Coronary artery (tissue), 2 donors: Measurements from ENCODE around the gene SLC26A4.

Experiments
- DNase-seq: peaks from one replicate; pipeline ENCODE4 v3.0.0-alpha.2; 2017; ENCODE audit warnings: low spot score
- H3K27ac ChIP-seq, 2 donors: fragments of 200-600 bp; sonication (generic); one replicate each; pipeline ENCODE4 v1.5.1; 2016 to 2019
- H3K4me3 ChIP-seq: fragments of 200-600 bp; sonication (generic); 2 replicates; pipeline ENCODE4 v1.5.1; 2016; ENCODE audit warnings: mild to moderate bottlenecking, moderate library complexity
- TF ChIP-seq, protein P1 (sequence below): fragments of 200-600 bp; sonication (generic); IDR thresholded peaks from one replicate; pipeline ENCODE4 v1.5.1; 2019; ENCODE audit warnings: antibody characterized with exemption

The SLC26A4 gene

DNA sequence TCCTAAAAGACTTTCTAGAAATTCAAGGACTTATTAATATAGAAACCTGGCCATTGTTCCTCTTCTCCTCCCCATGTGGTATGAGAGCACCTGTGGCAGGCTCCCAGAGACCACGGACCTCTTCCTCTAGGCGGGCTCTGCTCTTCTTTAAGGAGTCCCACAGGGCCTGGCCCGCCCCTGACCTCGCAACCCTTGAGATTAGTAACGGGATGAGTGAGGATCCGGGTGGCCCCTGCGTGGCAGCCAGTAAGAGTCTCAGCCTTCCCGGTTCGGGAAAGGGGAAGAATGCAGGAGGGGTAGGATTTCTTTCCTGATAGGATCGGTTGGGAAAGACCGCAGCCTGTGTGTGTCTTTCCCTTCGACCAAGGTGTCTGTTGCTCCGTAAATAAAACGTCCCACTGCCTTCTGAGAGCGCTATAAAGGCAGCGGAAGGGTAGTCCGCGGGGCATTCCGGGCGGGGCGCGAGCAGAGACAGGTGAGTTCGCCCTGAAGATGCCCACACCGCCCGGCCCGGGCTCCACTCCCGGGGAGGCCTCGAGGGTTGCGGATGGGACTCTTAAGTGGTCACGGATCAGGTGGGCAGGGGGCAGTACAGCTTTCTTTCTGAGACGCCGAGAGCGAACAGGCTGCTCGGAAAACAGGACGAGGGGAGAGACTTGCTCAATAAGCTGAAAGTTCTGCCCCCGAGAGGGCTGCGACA is at the start of gene SLC26A4:
Gene SLC26A4, plus strand, starts transcription at position 448 of the 700 bp plus-strand sequence. CDS start 814 bp downstream, outside the sequence.
- Histone ChIP-seq H3K27ac (no peak within 1 kb of the TSS), H3K4me3 (peak within 1 kb of the TSS; percentile 77)
- TF ChIP-seq, protein P1, sequence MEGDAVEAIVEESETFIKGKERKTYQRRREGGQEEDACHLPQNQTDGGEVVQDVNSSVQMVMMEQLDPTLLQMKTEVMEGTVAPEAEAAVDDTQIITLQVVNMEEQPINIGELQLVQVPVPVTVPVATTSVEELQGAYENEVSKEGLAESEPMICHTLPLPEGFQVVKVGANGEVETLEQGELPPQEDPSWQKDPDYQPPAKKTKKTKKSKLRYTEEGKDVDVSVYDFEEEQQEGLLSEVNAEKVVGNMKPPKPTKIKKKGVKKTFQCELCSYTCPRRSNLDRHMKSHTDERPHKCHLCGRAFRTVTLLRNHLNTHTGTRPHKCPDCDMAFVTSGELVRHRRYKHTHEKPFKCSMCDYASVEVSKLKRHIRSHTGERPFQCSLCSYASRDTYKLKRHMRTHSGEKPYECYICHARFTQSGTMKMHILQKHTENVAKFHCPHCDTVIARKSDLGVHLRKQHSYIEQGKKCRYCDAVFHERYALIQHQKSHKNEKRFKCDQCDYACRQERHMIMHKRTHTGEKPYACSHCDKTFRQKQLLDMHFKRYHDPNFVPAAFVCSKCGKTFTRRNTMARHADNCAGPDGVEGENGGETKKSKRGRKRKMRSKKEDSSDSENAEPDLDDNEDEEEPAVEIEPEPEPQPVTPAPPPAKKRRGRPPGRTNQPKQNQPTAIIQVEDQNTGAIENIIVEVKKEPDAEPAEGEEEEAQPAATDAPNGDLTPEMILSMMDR: no peak
- DNase-seq: peak; percentile 74

DNA sequence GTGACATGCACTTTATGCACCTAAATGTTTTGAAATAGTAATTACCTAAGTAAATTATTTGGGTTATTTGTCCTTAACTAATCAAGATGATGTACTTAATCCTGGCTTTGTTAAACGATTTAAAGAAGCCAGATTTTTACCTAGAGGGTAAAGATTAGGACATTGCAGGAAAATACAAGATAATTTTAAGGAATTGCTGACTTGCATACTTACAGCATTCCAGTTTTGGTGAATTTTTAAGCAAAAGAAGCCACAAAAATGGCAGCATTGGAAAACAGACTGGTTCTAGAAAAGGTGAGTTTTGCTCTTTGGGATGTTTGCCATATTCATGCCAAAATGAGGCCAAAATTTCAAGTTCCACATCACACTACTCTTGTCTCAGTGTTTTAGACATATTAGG is 47.2 kb upstream of the SLC26A4 start:
- no peak overlapping the region for H3K4me3 ChIP-seq
- TF ChIP-seq, protein P1: no peak
- no peak for DNase-seq
- no peak overlapping the region for H3K27ac ChIP-seq

DNA sequence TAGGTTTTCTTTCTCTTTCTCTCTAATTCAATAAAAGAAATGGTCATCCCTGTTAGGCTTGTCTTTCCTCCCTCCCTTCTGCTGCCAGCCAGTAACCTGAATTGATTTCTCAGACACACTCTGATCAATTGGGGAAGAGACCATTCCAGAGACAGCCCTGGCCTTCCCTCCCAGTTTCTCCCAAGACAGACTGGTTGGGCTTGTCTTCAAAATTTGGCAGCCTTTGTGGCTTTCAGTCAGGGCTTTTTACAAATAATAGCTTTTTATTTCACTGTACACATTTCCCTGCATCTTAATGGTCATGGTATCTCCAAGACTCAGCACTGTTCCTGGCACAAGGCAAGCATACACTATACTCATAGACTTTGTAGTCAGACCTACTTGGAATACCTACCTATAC is 46.7 kb upstream of the SLC26A4 start:
- DNase-seq: no peak
- TF ChIP-seq, protein P1: no peak
- Histone ChIP-seq H3K4me3 (no peak overlapping the region), H3K27ac (no peak overlapping the region)

DNA sequence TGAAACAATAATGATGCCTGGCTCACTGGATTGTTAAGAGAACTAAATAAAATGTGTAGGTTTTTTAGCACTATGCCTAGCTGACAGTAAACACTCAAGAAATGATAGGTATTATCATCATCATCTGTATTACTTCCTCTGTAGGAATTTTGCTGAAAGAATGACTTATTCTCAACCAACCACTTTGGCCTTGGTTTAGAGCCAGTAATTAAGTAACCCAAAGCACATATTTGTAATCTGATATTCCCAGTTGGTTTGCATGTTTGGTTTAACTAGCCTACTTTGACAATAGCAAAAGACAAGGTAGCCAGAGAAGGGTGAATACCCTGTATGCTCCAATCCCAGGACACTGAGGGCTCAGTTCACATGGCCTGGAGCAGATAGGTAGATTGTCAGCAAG is 46.2 kb upstream of the SLC26A4 start:
- TF ChIP-seq, protein P1: no peak
- H3K27ac ChIP-seq: no peak overlapping the region
- no peak for DNase-seq
- no peak overlapping the region for H3K4me3 ChIP-seq

DNA sequence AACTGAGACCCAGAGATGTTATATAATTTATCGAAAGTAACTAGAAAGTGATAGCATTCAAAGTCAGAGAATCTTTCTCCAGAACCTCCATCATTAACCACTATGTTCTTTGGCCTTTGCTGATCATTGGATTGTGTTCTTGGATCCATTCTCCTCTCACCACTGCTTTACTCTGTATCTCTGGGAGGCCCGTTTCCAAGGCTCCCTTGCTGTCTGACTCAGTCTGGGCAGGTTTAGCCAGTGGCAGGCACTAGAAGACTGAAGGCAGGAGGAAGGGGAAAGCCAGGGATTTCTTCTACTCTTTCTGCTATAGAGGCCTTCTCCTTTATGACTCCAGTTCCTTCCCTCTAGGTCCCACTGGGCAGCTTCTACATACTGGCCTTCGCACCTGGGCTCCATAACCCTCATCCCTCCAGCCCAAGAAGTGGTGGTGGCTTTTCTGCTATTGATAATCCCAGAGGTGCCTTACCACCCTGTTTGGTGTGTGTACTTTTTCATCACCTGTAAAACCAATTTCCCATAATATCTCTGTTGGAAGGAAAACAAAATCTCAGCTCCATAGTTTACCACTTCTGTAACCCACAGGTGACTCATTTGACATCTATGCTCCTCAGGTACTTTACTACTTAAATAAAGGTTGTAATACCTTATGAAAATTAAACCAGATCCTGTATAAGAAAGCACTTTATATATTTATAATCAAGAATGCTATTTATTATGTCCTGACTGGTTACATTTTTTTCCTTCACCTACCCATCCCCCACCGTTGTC is 44.5 kb upstream of the SLC26A4 start:
- Histone ChIP-seq H3K27ac (no peak overlapping the region), H3K4me3 (no peak overlapping the region)
- DNase-seq: no peak
- TF ChIP-seq, protein P1: no peak

DNA sequence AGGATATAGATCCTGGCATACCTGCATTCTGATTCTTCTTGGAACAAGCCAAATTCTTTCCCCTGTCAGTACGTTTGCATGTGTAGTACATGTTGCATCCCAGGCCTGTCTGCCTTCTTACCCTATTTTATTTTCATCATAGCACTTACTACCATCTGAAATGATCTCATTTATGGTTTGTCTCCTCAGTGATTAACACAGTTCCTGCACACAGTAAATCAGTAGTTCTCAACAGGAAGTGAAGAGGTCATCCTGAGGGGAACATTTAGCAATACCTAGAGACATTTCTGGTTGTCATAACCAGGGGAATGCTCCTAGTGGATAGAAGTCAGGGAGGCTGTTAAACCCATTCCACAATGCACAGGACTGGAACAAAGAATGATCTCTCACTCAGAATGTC is 38.2 kb upstream of the SLC26A4 start:
- no peak for DNase-seq
- Histone ChIP-seq H3K4me3 (no peak overlapping the region), H3K27ac (no peak overlapping the region)
- TF ChIP-seq, protein P1: no peak

DNA sequence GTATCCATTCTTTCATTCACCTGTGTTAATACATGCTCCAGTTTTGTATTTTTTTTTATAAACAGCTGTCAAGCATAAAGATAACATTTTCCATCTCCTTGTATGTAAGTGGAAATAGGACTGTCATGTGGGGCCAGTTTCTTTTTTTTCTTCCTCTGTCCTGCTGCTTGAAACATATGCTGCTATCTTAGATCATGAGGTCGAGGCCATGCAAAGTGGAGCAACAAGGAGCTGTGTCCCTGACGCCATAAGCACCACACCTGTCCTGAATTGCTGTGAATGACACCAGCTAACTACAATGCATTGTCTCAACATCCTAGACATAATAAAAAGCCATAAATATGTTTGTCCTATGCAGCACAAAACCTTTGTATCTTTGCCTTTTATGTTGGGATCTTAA is 37.7 kb upstream of the SLC26A4 start:
- no peak overlapping the region for H3K4me3 ChIP-seq
- no peak for DNase-seq
- TF ChIP-seq, protein P1: no peak
- H3K27ac ChIP-seq: no peak overlapping the region
